Measurements from ENCODE around the gene FGF13. TPM values are rescaled to one million over a fixed set of nuclear protein-coding genes. Genes with fewer than 3 reads are reported as not detected.

FGF13 gene
- total RNA-seq = 29.3 and 58.0 TPM in 2 replicates

DNA sequence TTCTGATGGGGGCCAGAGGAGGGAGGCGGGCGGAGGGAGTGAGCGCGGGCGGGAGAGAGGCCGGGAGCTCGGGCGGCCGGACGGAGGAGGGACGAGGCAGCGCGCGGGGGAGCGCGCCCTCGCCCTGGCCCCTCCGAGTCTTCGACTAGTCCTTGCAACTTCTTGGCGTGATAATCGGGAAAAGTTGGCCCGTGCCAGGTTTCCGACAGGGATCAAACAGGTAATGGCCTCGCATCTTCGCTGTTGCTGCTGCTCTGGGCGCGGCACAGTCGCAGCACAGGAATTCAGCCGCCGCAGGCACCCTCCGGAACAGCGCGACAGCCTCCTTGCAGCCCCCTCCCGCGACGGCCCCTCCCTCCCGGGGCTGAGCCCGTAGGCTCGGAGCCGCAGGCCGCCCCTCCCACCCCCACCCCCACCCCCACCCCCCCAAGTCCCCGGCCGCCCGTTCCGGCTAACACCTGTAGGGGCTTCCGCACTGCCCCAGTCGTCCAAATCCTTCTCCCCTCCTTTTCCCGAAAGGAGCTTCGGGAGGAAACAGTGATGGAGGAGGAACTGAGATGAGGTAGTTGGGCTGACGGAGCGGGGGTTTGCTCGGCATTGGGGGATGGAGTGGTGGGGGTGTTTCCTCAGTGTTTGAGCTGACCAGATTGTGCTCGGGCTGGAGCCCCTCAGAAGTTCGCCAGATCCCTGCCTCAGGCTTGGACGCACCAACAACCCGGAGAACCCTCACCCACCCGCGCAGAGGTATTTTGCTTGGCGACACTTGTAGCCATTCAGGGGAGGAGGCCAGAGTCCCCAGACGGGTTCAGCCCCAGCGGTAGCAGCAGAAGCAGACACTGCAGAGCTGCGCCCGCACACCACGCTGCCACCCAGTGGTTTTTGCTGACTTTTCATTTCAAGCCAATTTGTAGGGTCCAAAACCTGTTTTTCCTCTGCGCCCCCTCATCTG, at the start of gene FGF13:
Gene FGF13 (minus strand): TSS at position 319 of the 949 bp plus-strand sequence. CDS start 714 bp downstream, outside the sequence.

